Sciatic nerve (tissue), 2 donors: ENCODE measurements around the gene CANT1. TPM values are rescaled to one million over a fixed set of nuclear protein-coding genes. Genes with fewer than 3 reads are reported as not detected.

ENCODE experiments used
- ATAC-seq: fragments of 200-7000 bp; cut with Tn5 transposase; one replicate; pipeline ENCODE4 v1.9.1; 2020; ENCODE audit warnings: mild to moderate bottlenecking, moderate library complexity
- DNase-seq: peaks from one replicate; pipeline ENCODE4 v3.0.0-alpha.2; 2020; ENCODE audit warnings: low spot score
- intact Hi-C: fragments of 100-400 bp; cut with DNase I; formaldehyde crosslinking; loops from one replicate; pipeline ENCODE4 v1.14.2; 2022
- total RNA-seq: library from RNA; stranded (reverse); fragmentation: NEBNext Ultra II Directional; extraction: Animal tissue kit (Norgen Biotek cat#: 25700); gene quantifications from one replicate; pipeline ENCODE4 v1.2.1, GENCODE V29; 2021
- donor health status: DM: no; HTN: no; CAD: no.
- donor health status: DM: no; HTN: no; CAD: no.

Gene CANT1
- total RNA-seq, 1 donor from 2014 or later = 28.9 TPM

- DNase-seq (peak; percentile 57), ATAC-seq (no peak)
- intact Hi-C loops = no loop called here
Observed at GRCh38 chr17:78990349-78991016, 19.1 kb downstream of the CANT1 start.

GRCh38 chr17:78988152-78988551, 21.4 kb downstream of the CANT1 start:
- intact Hi-C loops = no loop called here
- no peak for ATAC-seq
- no peak for DNase-seq

GRCh38 chr17:78986649-78987328, 22.8 kb downstream of the CANT1 start:
- DNase-seq = no peak
- ATAC-seq = peak; percentile 71
- intact Hi-C loops = no loop called here

- DNase-seq (no peak), ATAC-seq (peak; percentile 84)
- intact Hi-C loops = no loop called here
Observed at GRCh38 chr17:78986048-78986648, 23.4 kb downstream of the CANT1 start.

- no peak for DNase-seq
- intact Hi-C loops = no loop called here
- no peak for ATAC-seq
Observed at GRCh38 chr17:78985395-78985794, 24.2 kb downstream of the CANT1 start.

- intact Hi-C loops = no loop called here
Observed at GRCh38 chr17:78981010-78981888, 28.3 kb downstream of the CANT1 start.

GRCh38 chr17:78980624-78980972, 29.0 kb downstream of the CANT1 start:
- ATAC-seq (no peak), DNase-seq (no peak)
- intact Hi-C loops = no loop called here

More at GRCh38 chr17:78981010-78981888, 28.3 kb downstream of the CANT1 start:
- DNase-seq = no peak
- ATAC-seq = no peak

GRCh38 chr17:78979780-78980623, 29.6 kb downstream of the CANT1 start, which contains the start of gene LGALS3BP:
Gene LGALS3BP, minus strand, starts transcription at chr17:78979923. Its CDS starts 2,732 bp downstream, at chr17:78977191.
- ATAC-seq = peak; percentile 86
- DNase-seq = peak; percentile 83
- intact Hi-C loops = no loop called here

- intact Hi-C loops = no loop called here
- DNase-seq (no peak), ATAC-seq (no peak)
Observed at GRCh38 chr17:78977997-78978973, 31.3 kb downstream of the CANT1 start.

GRCh38 chr17:78977681-78977943, 32.0 kb downstream of the CANT1 start:
- intact Hi-C loops = no loop called here
- DNase-seq (no peak), ATAC-seq (no peak)

GRCh38 chr17:78976907-78977680, 32.5 kb downstream of the CANT1 start:
- ATAC-seq (no peak), DNase-seq (no peak)
- intact Hi-C loops = no loop called here

GRCh38 chr17:78974635-78975591, 34.7 kb downstream of the CANT1 start:
- peak; percentile 74 for ATAC-seq
- intact Hi-C loops = loop anchor here (5.0 kb wide), 1 partner anchor 108 kb away; no protein-coding TSS in a partner anchor
- no peak for DNase-seq

GRCh38 chr17:78973792-78974520, 35.6 kb downstream of the CANT1 start:
- DNase-seq = no peak
- ATAC-seq = no peak
- intact Hi-C loops = loop anchor here (5.0 kb wide), 1 partner anchor 107 kb away; no protein-coding TSS in a partner anchor

- intact Hi-C loops = loop anchor here (5.0 kb wide), 1 partner anchor 106 kb away; no protein-coding TSS in a partner anchor
- DNase-seq = no peak
- ATAC-seq = no peak
Observed at GRCh38 chr17:78973196-78973595, 36.4 kb downstream of the CANT1 start.
